GM18526 (cell line): ENCODE data around the gene USP15.

ENCODE experiments used
- POLR2A ChIP-seq: IDR thresholded peaks from 3 replicates; pipeline ENCODE4 v1.6.1; 2011; ENCODE audit not compliant: insufficient read length; ENCODE audit errors: extremely low read depth

The USP15 gene

GRCh38 chr12:62375603-62376002 is 115.4 kb downstream of the USP15 start:
- TF ChIP-seq POLR2A, result no peak

GRCh38 chr12:62379026-62379722 is 119.0 kb downstream of the USP15 start:
- TF ChIP-seq POLR2A, result no peak

GRCh38 chr12:62379723-62380045 is 119.5 kb downstream of the USP15 start:
- TF ChIP-seq POLR2A, result no peak

GRCh38 chr12:62382526-62382925 is 122.3 kb downstream of the USP15 start:
- no peak for TF ChIP-seq POLR2A

DNA sequence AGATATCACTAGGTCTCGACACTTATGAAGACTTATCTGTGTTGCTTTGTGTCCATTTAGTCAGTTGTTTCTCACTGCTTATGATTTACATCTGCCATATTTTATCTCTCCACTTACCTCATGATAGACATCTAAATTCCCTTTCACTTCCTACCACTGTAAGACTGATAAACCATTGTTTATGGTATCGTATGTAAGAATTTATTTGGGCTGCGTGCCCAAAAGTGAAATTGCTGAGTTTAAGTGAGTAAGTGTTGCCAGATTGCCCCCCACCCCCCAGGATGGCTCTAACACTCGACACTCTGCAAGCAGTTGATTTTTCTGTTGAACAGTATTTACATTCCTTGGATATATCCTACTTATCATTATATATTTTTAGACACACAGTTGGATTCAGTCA is 136.5 kb downstream of the USP15 start:
- no peak for TF ChIP-seq POLR2A

- no peak for TF ChIP-seq POLR2A
Measured at GRCh38 chr12:62400135-62400534, 139.9 kb downstream of the USP15 start.

- no peak for TF ChIP-seq POLR2A
Measured at GRCh38 chr12:62401631-62402030, 141.4 kb downstream of the USP15 start.

DNA sequence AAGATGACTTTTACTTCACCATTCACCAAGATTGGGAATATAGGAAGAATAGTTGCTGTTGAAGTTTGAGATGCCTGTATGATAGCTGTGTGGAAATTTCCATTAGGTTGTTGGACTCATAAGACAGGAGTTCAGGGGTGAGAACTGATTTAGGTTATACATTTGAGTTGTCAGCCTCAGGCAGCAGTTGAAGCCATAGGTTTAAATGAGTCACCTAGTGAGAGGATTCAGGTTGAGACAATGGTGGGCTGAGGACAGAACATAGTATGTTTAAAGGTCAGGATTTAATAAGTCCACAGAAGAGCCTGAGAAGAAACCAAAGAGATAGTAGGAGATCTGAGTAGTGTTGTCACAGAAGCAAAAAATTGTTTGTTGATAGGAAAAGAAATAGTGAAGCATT is 142.8 kb downstream of the USP15 start:
- TF ChIP-seq POLR2A, result no peak

DNA sequence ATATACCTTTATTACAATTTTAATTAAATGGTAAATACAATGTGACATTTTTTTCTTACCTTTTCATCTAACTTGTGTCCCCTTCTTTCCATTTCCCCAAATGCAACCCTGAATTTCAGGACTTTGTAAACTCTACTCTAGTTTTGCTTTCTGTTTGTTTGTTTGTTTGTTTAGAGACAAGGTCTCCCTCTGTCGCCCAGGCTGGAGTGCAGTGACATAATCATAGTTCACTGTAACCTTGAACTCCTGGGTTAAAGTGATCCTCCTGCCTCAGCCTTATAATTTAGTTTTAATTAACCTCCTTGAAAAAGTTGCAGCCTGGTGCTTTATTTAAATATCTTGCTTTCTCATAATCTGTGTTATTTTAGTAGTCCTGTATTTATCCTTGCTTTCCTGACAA is 147.4 kb downstream of the USP15 start:
- TF ChIP-seq POLR2A, result no peak

GRCh38 chr12:62409068-62409467 is 148.9 kb downstream of the USP15 start:
- no peak for TF ChIP-seq POLR2A

GRCh38 chr12:62414180-62414579 is 154.0 kb downstream of the USP15 start:
- TF ChIP-seq POLR2A, result no peak

DNA sequence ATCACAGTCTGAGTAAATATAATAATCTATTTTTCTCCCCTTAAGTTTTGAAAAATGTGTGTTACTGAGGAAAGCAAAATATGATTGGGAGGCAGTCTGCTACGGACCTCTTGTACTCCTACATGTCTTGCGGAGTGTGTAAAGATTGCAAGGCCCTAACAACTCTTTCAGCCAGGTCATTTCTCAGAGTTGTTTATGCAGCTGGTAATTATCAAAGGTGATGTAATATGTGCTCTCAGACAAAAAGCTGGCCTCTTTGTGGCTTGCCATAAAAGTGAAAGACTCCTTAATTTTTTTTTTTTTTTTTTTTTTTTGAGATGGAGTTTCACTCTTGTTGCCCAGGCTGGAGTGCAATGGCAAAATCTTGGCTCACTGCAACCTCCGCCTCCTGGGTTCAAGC is 165.9 kb downstream of the USP15 start:
- TF ChIP-seq POLR2A, result no peak

DNA sequence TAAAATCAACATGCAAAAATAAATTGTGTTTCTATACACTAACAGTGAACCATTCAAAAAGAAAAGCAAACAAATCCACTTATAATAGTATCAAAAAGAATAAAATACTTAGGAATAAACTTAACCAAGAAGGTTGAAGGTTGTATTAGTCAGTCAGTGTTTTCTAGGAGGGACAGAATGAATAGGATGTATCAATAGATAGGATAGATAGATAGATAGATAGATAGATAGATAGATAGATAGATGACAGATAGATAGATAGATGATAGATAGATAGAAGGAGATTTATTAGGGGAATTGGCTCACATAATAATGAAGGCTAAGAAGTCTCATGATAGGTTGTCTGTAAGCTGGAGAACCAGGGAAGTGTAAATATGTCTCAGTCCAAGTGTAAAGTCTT is 169.3 kb downstream of the USP15 start:
- no peak for TF ChIP-seq POLR2A

DNA sequence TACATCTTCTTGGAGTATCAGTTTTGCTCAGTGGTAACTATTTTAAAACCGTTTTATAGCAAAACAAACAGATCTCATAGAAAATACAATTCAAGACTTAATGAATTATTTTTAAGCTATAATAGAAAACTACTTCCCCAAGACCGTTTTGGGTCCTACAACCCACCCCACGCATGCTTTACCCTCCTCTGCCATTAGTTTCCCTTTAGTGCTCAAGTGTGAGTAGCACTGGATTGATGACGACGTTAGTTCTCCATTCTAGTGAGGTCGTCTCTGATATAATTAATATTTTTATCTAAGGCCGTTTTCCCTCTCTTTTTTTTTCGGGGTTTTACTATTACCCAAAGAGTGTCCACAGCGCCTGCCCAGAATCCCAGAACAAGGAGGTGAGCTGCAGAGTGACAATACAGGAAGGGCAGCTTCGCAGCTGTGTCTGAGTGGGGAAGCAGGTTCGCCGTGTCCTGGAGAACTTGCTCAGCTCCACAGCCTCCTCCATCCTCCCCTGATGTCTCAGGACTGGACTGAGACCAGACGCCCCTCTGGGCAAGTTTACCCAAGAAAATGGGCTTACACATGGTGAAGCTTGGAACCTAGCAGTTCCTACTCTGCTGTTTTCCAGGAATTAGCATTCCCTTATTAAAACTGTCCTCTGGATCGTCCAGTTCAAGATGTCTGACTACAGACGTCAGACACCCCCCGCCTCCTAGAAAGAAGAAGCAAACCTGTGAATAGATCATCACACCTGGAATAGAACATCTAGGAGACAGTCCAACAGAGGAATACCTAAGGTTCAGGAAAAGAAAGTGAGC is 174.5 kb downstream of the USP15 start:
- no peak for TF ChIP-seq POLR2A

- no peak for TF ChIP-seq POLR2A
Measured at GRCh38 chr12:62435303-62436163, 175.3 kb downstream of the USP15 start.

DNA sequence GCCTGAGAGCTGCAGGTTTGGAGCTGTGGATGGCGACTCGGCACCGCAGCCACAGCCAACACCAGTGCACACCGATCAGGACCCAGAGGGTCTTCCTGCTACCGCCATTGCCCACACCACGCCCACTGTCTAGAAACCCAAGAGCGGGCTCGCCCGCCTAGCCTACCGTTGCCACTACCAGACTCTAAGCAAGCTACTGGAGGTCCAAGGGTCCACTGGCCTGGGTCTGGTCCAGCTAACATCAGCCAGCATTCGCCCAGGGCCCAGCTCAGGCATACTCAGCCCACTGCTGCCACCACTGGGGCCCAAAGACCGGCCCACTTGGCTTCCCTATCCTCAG is 175.9 kb downstream of the USP15 start:
- no peak for TF ChIP-seq POLR2A
